Measurements from ENCODE around the gene UGT2B28.
"Not testable (repeated sequence)": the region's sequence is repeated elsewhere in the genome, so short reads cannot be mapped to it uniquely, and the experiment has no call there.

UGT2B28 gene

GRCh38 chr4:69343558-69344420, 63.5 kb downstream of the UGT2B28 start:
- DNase-seq (ENCODE audit: low spot score), result not testable (repeated sequence)

Data from activated CD4-positive, alpha-beta T cell treated with anti-CD3 and anti-CD28 coated beads, Interleukin-2, Interleukin-4, amounts not matched to agents 100 ng/mL and 50 ng/mL, durations not matched to agents 16 hours and 8 hours (primary cell).